ENCODE results near the gene NAT14. TPM values are rescaled to one million over a fixed set of nuclear protein-coding genes. Genes with fewer than 3 reads are reported as not detected.

The NAT14 gene
- total RNA-seq, 5 donors from 2014 or later (not counting 1 experiment from before 2014, with no cell fraction given) = 6.3 to 10.4 (median 8.1) TPM

DNA sequence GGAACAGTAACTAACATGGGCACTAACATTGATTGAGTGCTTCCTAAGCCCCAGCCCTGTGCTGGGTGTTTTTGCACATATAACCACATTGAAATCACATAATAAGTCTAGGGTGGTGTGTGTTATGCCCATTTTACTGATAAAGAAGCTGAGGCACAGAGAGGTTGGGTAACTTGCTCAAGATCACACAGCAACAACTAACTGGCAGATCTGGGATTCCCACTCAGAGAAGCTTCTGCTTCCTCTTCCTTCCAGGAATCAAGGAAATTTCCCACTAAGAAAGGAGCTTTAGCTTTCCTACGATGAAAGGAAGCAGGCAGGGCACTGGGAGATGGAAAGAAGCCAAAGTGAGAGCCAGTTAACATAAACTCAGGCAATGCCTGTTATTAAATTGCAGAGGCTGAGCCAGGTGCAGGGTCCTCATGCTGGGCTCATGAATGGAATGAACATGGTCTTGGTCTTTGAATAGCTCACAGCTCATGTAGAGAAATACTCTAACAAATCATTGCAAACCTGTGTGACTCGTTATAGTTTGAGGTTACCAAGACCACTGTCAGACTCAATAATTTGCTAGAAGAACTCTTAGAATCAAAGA is 13.4 kb downstream of the NAT14 start:
- no peaks in the 10 kb centered on the region for H3K9me3 Mint-ChIP-seq
- Histone ChIP-seq H3K4me1 (ENCODE audit: control insufficient read depth in 1 of 2, extremely low read depth in 1 of 2, insufficient read depth in 2 of 2, low read length in 2 of 2) (peaks cover 0 to 7% of the 10 kb centered on the region in 2 experiments), H3K27me3 (replicated peaks in 1 of 2; ENCODE audit: control insufficient read depth in 2 of 2, extremely low read depth in 1 of 2, insufficient read depth in 2 of 2, low read length in 1 of 2) (peaks cover 0 to 12% of the 10 kb centered on the region in 2 experiments), H3K9me3 (no peaks in the 10 kb centered on the region), H3K4me3 (ENCODE audit: control insufficient read depth in 1 of 2, extremely low read depth in 1 of 2, low read length in 1 of 2) (no peak overlapping the region), H3K36me3 (ENCODE audit: control insufficient read depth in 2 of 2, extremely low read depth in 1 of 2, insufficient read depth in 1 of 2, low read length in 1 of 2) (no peaks in the 10 kb centered on the region), H3K27ac (ENCODE audit: low read length) (no peak overlapping the region)
- H3K4me3 Mint-ChIP-seq = no peak overlapping the region
- H3K36me3 Mint-ChIP-seq = no peaks in the 10 kb centered on the region
- ChIA-PET CTCF (interaction anchor here (0.6 kb wide), 2 partner anchors 357 to 1437 kb away, joined by 3 to 9 read pairs; no protein-coding TSS in a partner anchor), POLR2A (no interaction called here)
- no peak for ATAC-seq (replicated peaks in 1 of 4)
- DNase-seq = no peak
- peaks cover 0 to 7% of the 10 kb centered on the region in 2 donors for H3K27me3 Mint-ChIP-seq
- no peak overlapping the region for H3K27ac Mint-ChIP-seq
- no CpG with 5 or more reads among the region's 2 CpGs for WGBS (ENCODE audit: insufficient coverage)
- H3K4me1 Mint-ChIP-seq = peaks cover 3 to 14% (median 12%) of the 10 kb centered on the region in 3 donors

DNA sequence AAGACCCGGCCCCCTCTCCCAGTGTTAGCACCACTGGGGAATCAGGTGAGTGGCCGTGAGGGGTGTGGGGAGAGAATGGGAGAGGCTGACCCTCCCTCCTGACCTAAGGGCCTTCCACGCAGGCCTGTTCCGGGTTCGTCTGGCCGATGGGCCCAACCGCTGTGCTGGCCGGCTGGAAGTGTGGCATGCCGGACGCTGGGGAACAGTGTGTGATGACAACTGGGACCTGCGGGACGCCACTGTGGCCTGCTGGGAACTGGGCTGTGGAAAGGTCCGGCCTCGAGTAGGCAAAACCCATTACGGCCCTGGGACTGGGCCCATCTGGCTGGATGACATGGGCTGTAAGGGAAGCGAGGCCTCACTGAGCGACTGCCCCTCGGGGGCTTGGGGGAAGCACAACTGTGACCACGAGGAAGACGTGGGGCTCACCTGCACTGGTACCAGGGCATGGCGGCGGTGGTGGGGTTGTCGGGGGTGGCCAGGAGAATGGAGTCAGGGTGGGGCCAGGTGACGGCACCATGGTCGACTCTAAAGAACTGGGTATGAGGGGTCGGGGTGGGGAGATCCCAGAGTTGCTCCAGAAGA is 15.5 kb downstream of the NAT14 start:
- H3K27me3 ChIP-seq (replicated peaks in 1 of 2; ENCODE audit: control insufficient read depth in 2 of 2, extremely low read depth in 1 of 2, insufficient read depth in 2 of 2, low read length in 1 of 2) = no peaks in the 10 kb centered on the region
- DNase-seq (no peak), ATAC-seq (replicated peaks in 1 of 4) (no peak)
- no peak overlapping the region for H3K4me3 ChIP-seq (ENCODE audit: control insufficient read depth in 1 of 2, extremely low read depth in 1 of 2, low read length in 1 of 2)
- H3K4me1 ChIP-seq (ENCODE audit: control insufficient read depth in 1 of 2, extremely low read depth in 1 of 2, insufficient read depth in 2 of 2, low read length in 2 of 2) = peaks cover 0 to 15% of the 10 kb centered on the region in 2 experiments
- ChIA-PET CTCF (no interaction called here), POLR2A (no interaction called here)
- Mint-ChIP-seq H3K36me3 (no peaks in the 10 kb centered on the region), H3K9me3 (no peaks in the 10 kb centered on the region), H3K27ac (no peak overlapping the region), H3K27me3 (peaks cover 0 to under 1% of the 10 kb centered on the region in 2 donors), H3K4me1 (peaks cover 10 to 22% (median 13%) of the 10 kb centered on the region in 3 donors), H3K4me3 (no peak overlapping the region)
- no peaks in the 10 kb centered on the region for H3K9me3 ChIP-seq
- no peaks in the 10 kb centered on the region for H3K36me3 ChIP-seq (ENCODE audit: control insufficient read depth in 2 of 2, extremely low read depth in 1 of 2, insufficient read depth in 1 of 2, low read length in 1 of 2)
- no peak overlapping the region for H3K27ac ChIP-seq (ENCODE audit: low read length)
- WGBS (ENCODE audit: insufficient coverage) = 93% methylated on average over 20 of the region's 26 CpGs

DNA sequence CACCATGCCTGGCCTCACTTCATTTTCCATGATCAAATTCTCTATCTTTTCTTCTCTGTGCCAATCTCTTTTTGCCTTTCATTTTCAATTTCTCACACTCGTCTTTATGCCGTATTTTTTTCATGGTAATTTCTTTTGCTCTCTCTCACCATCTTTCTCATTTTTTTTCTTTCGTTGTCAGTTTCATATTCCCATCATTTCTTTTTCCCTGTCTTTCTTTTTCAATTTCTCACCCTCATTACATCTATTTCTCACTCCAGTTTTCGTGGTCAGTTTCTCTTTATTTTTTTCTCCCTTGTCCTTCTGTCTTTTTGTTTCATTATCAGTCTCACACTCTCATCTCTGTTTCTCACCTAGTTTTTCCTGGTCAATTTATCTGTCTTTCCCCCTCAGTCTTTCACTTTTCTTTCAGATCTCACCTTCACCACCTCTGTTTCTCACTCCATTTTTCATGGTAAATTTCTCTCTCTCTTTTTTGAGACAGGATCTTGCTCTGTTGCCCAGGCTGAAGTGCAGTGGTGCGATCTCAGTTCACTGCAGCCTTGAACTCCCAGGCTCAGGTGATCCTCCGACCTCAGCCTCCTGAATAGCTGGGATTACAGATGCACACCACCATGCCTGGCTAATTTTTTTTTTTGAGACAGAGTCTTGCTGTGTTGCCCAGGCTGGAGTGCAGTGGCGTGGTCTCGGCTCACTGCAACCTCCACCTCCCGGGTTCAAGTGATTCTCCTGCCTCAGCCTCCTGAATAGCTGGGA is 17.4 kb downstream of the NAT14 start:
- Histone ChIP-seq H3K4me1 (ENCODE audit: control insufficient read depth in 1 of 2, extremely low read depth in 1 of 2, insufficient read depth in 2 of 2, low read length in 2 of 2) (peaks cover 0 to 15% of the 10 kb centered on the region in 2 experiments), H3K9me3 (no peaks in the 10 kb centered on the region), H3K27ac (ENCODE audit: low read length) (no peak overlapping the region), H3K4me3 (ENCODE audit: control insufficient read depth in 1 of 2, extremely low read depth in 1 of 2, low read length in 1 of 2) (no peak overlapping the region), H3K27me3 (replicated peaks in 1 of 2; ENCODE audit: control insufficient read depth in 2 of 2, extremely low read depth in 1 of 2, insufficient read depth in 2 of 2, low read length in 1 of 2) (peaks cover 0 to 6% of the 10 kb centered on the region in 2 experiments), H3K36me3 (ENCODE audit: control insufficient read depth in 2 of 2, extremely low read depth in 1 of 2, insufficient read depth in 1 of 2, low read length in 1 of 2) (no peaks in the 10 kb centered on the region)
- 84% methylated on average over 7 of the region's 9 CpGs for WGBS (ENCODE audit: insufficient coverage)
- CTCF ChIA-PET = interaction anchor here (0.8 to 2.1 kb wide), 2 partner anchors 25 to 207 kb away, joined by 3 to 21 read pairs; no protein-coding TSS in a partner anchor
- POLR2A ChIA-PET = no interaction called here
- DNase-seq (no peak), ATAC-seq (replicated peaks in 1 of 4) (no peak)
- Mint-ChIP-seq H3K27me3 (no peaks in the 10 kb centered on the region), H3K36me3 (no peaks in the 10 kb centered on the region), H3K4me1 (peaks cover 10 to 22% (median 13%) of the 10 kb centered on the region in 3 donors), H3K27ac (no peak overlapping the region), H3K9me3 (no peaks in the 10 kb centered on the region), H3K4me3 (peak overlapping the region in 2 of 3 donors; percentile 73)

DNA sequence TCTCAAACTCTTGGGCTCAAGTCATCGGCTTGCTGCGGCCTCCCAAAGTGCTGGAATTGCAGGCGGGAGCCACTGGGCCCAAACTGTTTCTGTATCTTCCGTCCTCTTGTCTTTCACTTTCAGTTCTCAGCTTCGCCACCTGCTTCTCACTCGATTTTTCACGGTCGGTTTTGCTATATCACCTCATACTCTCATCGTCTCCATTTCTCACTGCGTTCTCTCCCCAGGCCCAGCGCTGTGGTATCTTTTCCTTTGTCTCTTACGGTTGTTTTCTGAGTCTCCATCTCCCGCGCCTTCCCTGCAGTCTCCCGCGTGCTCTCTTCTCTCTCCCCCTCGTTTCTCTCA is 18.1 kb downstream of the NAT14 start:
- H3K36me3 ChIP-seq (ENCODE audit: control insufficient read depth in 2 of 2, extremely low read depth in 1 of 2, insufficient read depth in 1 of 2, low read length in 1 of 2) = no peaks in the 10 kb centered on the region
- peaks cover 0 to 12% of the 10 kb centered on the region in 2 experiments for H3K27me3 ChIP-seq (replicated peaks in 1 of 2; ENCODE audit: control insufficient read depth in 2 of 2, extremely low read depth in 1 of 2, insufficient read depth in 2 of 2, low read length in 1 of 2)
- POLR2A ChIA-PET = no interaction called here
- Mint-ChIP-seq H3K9me3 (no peaks in the 10 kb centered on the region), H3K27me3 (peaks cover 5 to 6% of the 10 kb centered on the region in 2 donors), H3K27ac (peak overlapping the region; percentile 62 to 77), H3K36me3 (no peaks in the 10 kb centered on the region), H3K4me3 (peak overlapping the region; percentile 73 to 78 (median 73)), H3K4me1 (peaks cover 10 to 22% (median 13%) of the 10 kb centered on the region in 3 donors)
- H3K4me1 ChIP-seq (ENCODE audit: control insufficient read depth in 1 of 2, extremely low read depth in 1 of 2, insufficient read depth in 2 of 2, low read length in 2 of 2) = peaks cover 0 to 15% of the 10 kb centered on the region in 2 experiments
- H3K27ac ChIP-seq (ENCODE audit: low read length) = no peak overlapping the region
- CTCF ChIA-PET = interaction anchor here (0.8 to 2.4 kb wide), 12 partner anchors 26 to 418 kb away, joined by 3 to 21 read pairs (median 8); partner anchors contain the start of genes HSPBP1 (in 1 of the 2), ISOC2 (in 1 of the 2), KMT5C (in 1 of the 2) and ZNF784 (in 1 of the 2)
- no peaks in the 10 kb centered on the region for H3K9me3 ChIP-seq
- DNase-seq (peak in 1 of 35 experiments; percentile 39), ATAC-seq (replicated peaks in 1 of 4) (no peak)
- 70% methylated on average over 16 of the region's 17 CpGs for WGBS (ENCODE audit: insufficient coverage)
- peak overlapping the region; percentile 50 to 79 for H3K4me3 ChIP-seq (ENCODE audit: control insufficient read depth in 1 of 2, extremely low read depth in 1 of 2, low read length in 1 of 2)

DNA sequence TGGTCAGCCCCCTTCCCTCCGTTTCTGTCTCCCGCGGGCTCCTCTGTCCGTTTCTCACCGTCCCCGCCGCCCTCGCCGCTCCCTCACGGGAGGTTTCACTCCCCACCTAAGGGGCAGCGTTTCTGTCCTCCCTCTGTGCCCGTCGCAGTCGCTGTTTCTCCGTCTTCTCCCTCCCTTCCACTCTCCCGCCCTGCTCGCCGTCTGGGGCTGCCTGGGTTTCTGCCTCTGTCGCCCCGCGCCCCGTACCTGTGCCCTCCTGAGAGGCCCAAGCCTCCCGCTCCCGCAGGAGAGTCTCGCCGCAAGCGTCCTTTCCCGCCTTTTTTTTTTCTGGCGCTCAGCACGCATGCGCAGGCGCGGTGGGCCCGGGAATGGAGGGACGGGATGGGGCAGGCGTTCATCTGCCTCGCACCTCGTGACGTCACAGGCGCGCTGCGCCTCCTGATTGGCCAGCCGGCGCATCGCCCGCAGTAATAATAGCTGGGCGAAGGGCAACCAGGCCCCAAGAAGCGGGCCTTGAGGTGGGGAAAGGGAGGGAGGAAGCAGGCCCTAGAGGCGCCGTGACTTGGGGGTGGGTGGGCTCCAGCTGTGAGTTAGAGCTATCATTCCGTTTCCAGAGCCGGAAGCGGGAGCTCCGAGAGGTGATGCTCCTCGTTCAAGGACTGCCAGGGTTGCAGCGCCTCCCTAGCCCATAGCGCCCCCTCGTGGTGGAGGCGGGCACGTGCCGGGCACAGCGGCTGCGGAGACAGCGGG is 18.7 kb downstream of the NAT14 start:
- POLR2A ChIA-PET = interaction anchor here (0.5 to 0.8 kb wide), 4 partner anchors 42 to 151 kb away, joined by 3 to 10 read pairs (median 3); partner anchors contain the start of gene ZNF579 (in 1 of the 2)
- WGBS (ENCODE audit: insufficient coverage) = 7% methylated on average over 50 of the region's 64 CpGs
- Histone ChIP-seq H3K27me3 (replicated peaks in 1 of 2; ENCODE audit: control insufficient read depth in 2 of 2, extremely low read depth in 1 of 2, insufficient read depth in 2 of 2, low read length in 1 of 2) (peaks cover 0 to 16% of the 10 kb centered on the region in 2 experiments), H3K9me3 (no peaks in the 10 kb centered on the region), H3K27ac (ENCODE audit: low read length) (peak overlapping the region; percentile 2), H3K4me1 (ENCODE audit: control insufficient read depth in 1 of 2, extremely low read depth in 1 of 2, insufficient read depth in 2 of 2, low read length in 2 of 2) (peaks cover 0 to 15% of the 10 kb centered on the region in 2 experiments), H3K36me3 (ENCODE audit: control insufficient read depth in 2 of 2, extremely low read depth in 1 of 2, insufficient read depth in 1 of 2, low read length in 1 of 2) (no peaks in the 10 kb centered on the region), H3K4me3 (ENCODE audit: control insufficient read depth in 1 of 2, extremely low read depth in 1 of 2, low read length in 1 of 2) (peak overlapping the region; percentile 50 to 79)
- H3K4me3 Mint-ChIP-seq = peak overlapping the region; percentile 73 to 78 (median 73)
- no peaks in the 10 kb centered on the region for H3K36me3 Mint-ChIP-seq
- DNase-seq = peak; percentile 75 to 96 (median 87)
- H3K27me3 Mint-ChIP-seq = peaks cover 7 to 8% of the 10 kb centered on the region in 2 donors
- no peaks in the 10 kb centered on the region for H3K9me3 Mint-ChIP-seq
- CTCF ChIA-PET = interaction anchor here (0.6 to 2.4 kb wide), 26 partner anchors 10 to 419 kb away, joined by 3 to 21 read pairs (median 4); partner anchors contain the start of genes HSPBP1 (in 1 of the 2), ISOC2 (in 1 of the 2), KMT5C (in 1 of the 2) and NAT14 (in 1 of the 2)
- H3K27ac Mint-ChIP-seq = peak overlapping the region; percentile 31 to 77
- peak; percentile 94 to 97 (median 96) for ATAC-seq (replicated peaks in 1 of 4)
- peaks cover 10 to 22% (median 13%) of the 10 kb centered on the region in 3 donors for H3K4me1 Mint-ChIP-seq

Measured in T-cell (primary cell).